Endothelial cell of umbilical vein (primary cell): ENCODE measurements around the gene GALNT17. TPM values are rescaled to one million over a fixed set of nuclear protein-coding genes. Genes with fewer than 3 reads are reported as not detected.

Source experiments
- BruUV-seq: library from RNA; stranded (reverse); fragments of 400-500 nt; replicated peaks from 2 replicates; lab custom pipeline; 2021; lab: Mats Ljungman, UMichigan
- CTCF ChIA-PET: fragments of 300-600, 350-600 bp; sonication (Branson Sonifier 250); formaldehyde crosslinking; loops from one replicate; lab custom pipeline; 2021; ENCODE audit warnings: antibody characterized with exemption, inconsistent platforms; lab: Charles Lee
- POLR2A ChIA-PET: fragments of 300-600, 350-600 bp; sonication (Branson Sonifier 250); formaldehyde crosslinking; loops from one replicate; lab custom pipeline; 2021; ENCODE audit warnings: antibody characterized with exemption, inconsistent platforms; lab: Charles Lee
- DNase-seq: peaks from one replicate; pipeline ENCODE4 v3.0.0-alpha.2; 2011; ENCODE audit warnings: low read depth, low spot score
- FAIRE-seq: peaks from 2 replicates; lab custom pipeline; 2011; peaks lifted over from hg19 to GRCh38; lab: Jason Lieb, UNC
- H2AFZ ChIP-seq: 2 replicates; pipeline ENCODE4 v1.6.0; 2012; ENCODE audit warnings: low read depth, low read length, control low read depth, inconsistent platforms
- H3K27ac ChIP-seq: 2 replicates; pipeline ENCODE4 v1.5.1; 2011; ENCODE audit warnings: low read depth, mild to moderate bottlenecking, control low read depth, low read length, moderate library complexity; ENCODE audit not compliant: insufficient read depth
- H3K27me3 ChIP-seq, 2 experiments: 2 replicates each; pipeline versions ENCODE4 v1.6.0 to v1.6.1; 2011; ENCODE audit warnings: low read length in 2 of 2, mixed read lengths in 1 of 2; ENCODE audit not compliant: control insufficient read depth in 2 of 2, insufficient read depth in 2 of 2
- H3K36me3 ChIP-seq, 2 experiments: 2 replicates in 1 of 2; 3 replicates in 1 of 2; pipeline ENCODE4 v1.5.1; 2011; ENCODE audit warnings: low read length in 2 of 2, mild to moderate bottlenecking in 1 of 2, moderate library complexity in 1 of 2; ENCODE audit not compliant: control insufficient read depth in 2 of 2, insufficient read depth in 2 of 2; ENCODE audit errors: extremely low read depth in 1 of 2
- H3K4me1 ChIP-seq: 3 replicates; pipeline ENCODE4 v1.5.1; 2011; ENCODE audit warnings: mild to moderate bottlenecking, low read length; ENCODE audit not compliant: control insufficient read depth, insufficient read depth; ENCODE audit errors: extremely low read depth
- H3K4me2 ChIP-seq: 2 replicates; pipeline ENCODE4 v1.6.1; 2011; ENCODE audit warnings: low read length, control low read depth, mixed read lengths; ENCODE audit not compliant: insufficient read depth
- H3K4me3 ChIP-seq, 3 experiments: fragments of 200-600 bp in 1 of 3; sonication (generic), shearing (Covaris generic) in 1 of 3; replicated peaks in 1 of 3; 2 replicates each; pipeline ENCODE4 v1.5.1; 2011 to 2016; ENCODE audit warnings: control low read depth in 3 of 3, low read length in 3 of 3, mild to moderate bottlenecking in 2 of 3, inconsistent platforms in 1 of 3, low read depth in 1 of 3, moderate library complexity in 1 of 3; ENCODE audit not compliant: insufficient read depth in 1 of 3
- H3K79me2 ChIP-seq: 2 replicates; pipeline ENCODE4 v1.6.0; 2012; ENCODE audit warnings: low read length, inconsistent platforms; ENCODE audit not compliant: control insufficient read depth, insufficient read depth
- H3K9ac ChIP-seq: replicated peaks from 2 replicates; pipeline ENCODE3; 2011; ENCODE audit warnings: low read length, control low read depth; ENCODE audit not compliant: insufficient read depth; ENCODE audit errors: extremely low read depth
- H3K9me1 ChIP-seq: replicated peaks from 3 replicates; pipeline ENCODE4 v1.6.0; 2011; ENCODE audit warnings: mild to moderate bottlenecking, low read length; ENCODE audit not compliant: control insufficient read depth, insufficient read depth; ENCODE audit errors: extremely low read depth
- H3K9me3 ChIP-seq: replicated peaks from 2 replicates; pipeline ENCODE4 v1.5.1; 2012; ENCODE audit warnings: low read length, inconsistent platforms; ENCODE audit not compliant: control insufficient read depth, insufficient read depth
- H4K20me1 ChIP-seq: replicated peaks from 2 replicates; pipeline ENCODE3; 2011; ENCODE audit warnings: mild to moderate bottlenecking, low read length; ENCODE audit not compliant: control insufficient read depth, insufficient read depth; ENCODE audit errors: extremely low read depth
- EZH2 ChIP-seq: IDR thresholded peaks from 2 replicates; pipeline ENCODE4 v1.6.1; 2012; ENCODE audit warnings: borderline replicate concordance, low read depth, mild to moderate bottlenecking, moderate library complexity, low read length, inconsistent platforms; ENCODE audit not compliant: severe bottlenecking
- FOS ChIP-seq: IDR thresholded peaks from 2 replicates; pipeline ENCODE4 v1.6.1; 2011; ENCODE audit warnings: mild to moderate bottlenecking, low read length, moderate library complexity, borderline replicate concordance; ENCODE audit not compliant: insufficient read depth
- GATA2 ChIP-seq: IDR thresholded peaks from 2 replicates; pipeline ENCODE4 v1.7.0; 2011; ENCODE audit warnings: low read depth, mild to moderate bottlenecking, moderate library complexity, mixed read lengths, low read length; ENCODE audit not compliant: insufficient read length, insufficient read depth
- JUN ChIP-seq: IDR thresholded peaks from 2 replicates; pipeline ENCODE4 v1.6.1; 2011; ENCODE audit warnings: borderline replicate concordance, low read depth; ENCODE audit not compliant: insufficient read length, insufficient read depth
- MYC ChIP-seq: IDR thresholded peaks from one replicate; pipeline ENCODE4 v1.6.1; 2011; ENCODE audit warnings: mild to moderate bottlenecking, low read depth, low read length
- POLR2A ChIP-seq: IDR thresholded peaks from 2 replicates; pipeline ENCODE4 v1.6.1; 2012; ENCODE audit warnings: low read depth, mild to moderate bottlenecking, control low read depth, low read length
- POLR2AphosphoS5 ChIP-seq: IDR thresholded peaks from 2 replicates; pipeline ENCODE4 v1.6.1; 2012; ENCODE audit warnings: low read depth, mild to moderate bottlenecking, control low read depth, low read length, moderate library complexity; ENCODE audit not compliant: insufficient read depth
- dilution Hi-C: fragments of 300-500 bp; cut with MboI; formaldehyde crosslinking; loops from one replicate; pipeline ENCODE4 v1.15.0; 2019; ENCODE audit warnings: low sequenced_read_pairs; ENCODE audit not compliant: extremely low pct_ligation_motif_present
- intact Hi-C: fragments of 100-400 bp; cut with micrococcal nuclease; formaldehyde crosslinking; loops from one replicate; pipeline ENCODE4 v1.10.0; 2022
- polyA plus RNA-seq, 4 experiments: library from polyadenylated mRNA; depleted of rRNA in 3 of 4; stranded (reverse) in 3 of 4; unstranded in 1 of 4; fragments of >200 nt; gene quantifications; 2 replicates each; pipeline versions ENCODE4 v1.2.1 to v1.2.3, GENCODE V29; 2011 to 2012; ENCODE audit warnings: missing spikeins in 1 of 4
- total RNA-seq: library from RNA; stranded (reverse); gene quantifications from 2 replicates; pipeline ENCODE4 v1.2.3, GENCODE V29; 2021
- TF ChIP-seq, protein P1 (sequence below): IDR thresholded peaks from 2 replicates; pipeline ENCODE4 v1.6.1; 2011; ENCODE audit not compliant: insufficient read depth, insufficient read length
- TF ChIP-seq, protein P2 (sequence below), 2 donors: IDR thresholded peaks; 1 replicate in 1 of 2; 2 replicates in 1 of 2; pipeline ENCODE4 v1.5.1; 2011; ENCODE audit warnings: low read length in 2 of 2, mild to moderate bottlenecking in 2 of 2, moderate library complexity in 2 of 2, control low read depth in 1 of 2, inconsistent platforms in 1 of 2, low read depth in 1 of 2; ENCODE audit not compliant: insufficient read depth in 1 of 2; ENCODE audit errors: extremely low read depth in 1 of 2

The GALNT17 gene
- total and polyA plus RNA-seq, 2 donors (not counting 3 experiments of a cell fraction or from before 2014, with no cell fraction given) = not detected

DNA sequence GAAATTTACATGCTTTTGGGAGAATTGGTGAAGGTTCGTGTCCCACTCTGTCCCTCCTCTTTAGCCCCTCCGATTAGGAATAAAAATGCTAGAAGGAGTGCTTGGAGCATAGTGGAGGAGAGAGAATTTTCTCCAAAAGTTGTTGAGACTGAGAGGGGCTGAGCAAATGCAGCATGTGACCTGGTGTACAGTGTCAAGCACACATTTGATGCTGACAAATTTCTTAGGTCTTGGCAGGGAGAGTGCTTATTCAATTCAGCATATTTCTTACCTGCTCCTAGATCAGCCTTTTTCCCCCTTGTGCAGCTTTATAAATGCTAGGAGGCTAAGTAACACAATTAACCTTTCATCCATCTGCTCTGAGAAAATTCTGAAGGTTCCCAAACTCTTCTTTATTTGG, 189.0 kb downstream of the GALNT17 start:
- no TSS peak for BruUV-seq
- Histone ChIP-seq H3K27ac (no peak overlapping the region), H3K79me2 (no peaks in the 10 kb centered on the region), H3K36me3 (no peaks in the 10 kb centered on the region), H3K4me2 (no peak overlapping the region), H4K20me1 (no peaks in the 10 kb centered on the region), H2AFZ (no peak overlapping the region), H3K27me3 (no peaks in the 10 kb centered on the region), H3K4me3 (no peak overlapping the region), H3K9me3 (peaks cover 6% of the 10 kb centered on the region), H3K4me1 (no peaks in the 10 kb centered on the region), H3K9me1 (no peaks in the 10 kb centered on the region), H3K9ac (no peak overlapping the region)
- dilution Hi-C loops (no loop called here), intact Hi-C loops (no loop called here)
- TF ChIP-seq, protein P1, sequence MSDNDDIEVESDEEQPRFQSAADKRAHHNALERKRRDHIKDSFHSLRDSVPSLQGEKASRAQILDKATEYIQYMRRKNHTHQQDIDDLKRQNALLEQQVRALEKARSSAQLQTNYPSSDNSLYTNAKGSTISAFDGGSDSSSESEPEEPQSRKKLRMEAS = no peak
- TF ChIP-seq MYC (no peak), GATA2 (no peak), EZH2 (no peak)
- TF ChIP-seq, protein P2, sequence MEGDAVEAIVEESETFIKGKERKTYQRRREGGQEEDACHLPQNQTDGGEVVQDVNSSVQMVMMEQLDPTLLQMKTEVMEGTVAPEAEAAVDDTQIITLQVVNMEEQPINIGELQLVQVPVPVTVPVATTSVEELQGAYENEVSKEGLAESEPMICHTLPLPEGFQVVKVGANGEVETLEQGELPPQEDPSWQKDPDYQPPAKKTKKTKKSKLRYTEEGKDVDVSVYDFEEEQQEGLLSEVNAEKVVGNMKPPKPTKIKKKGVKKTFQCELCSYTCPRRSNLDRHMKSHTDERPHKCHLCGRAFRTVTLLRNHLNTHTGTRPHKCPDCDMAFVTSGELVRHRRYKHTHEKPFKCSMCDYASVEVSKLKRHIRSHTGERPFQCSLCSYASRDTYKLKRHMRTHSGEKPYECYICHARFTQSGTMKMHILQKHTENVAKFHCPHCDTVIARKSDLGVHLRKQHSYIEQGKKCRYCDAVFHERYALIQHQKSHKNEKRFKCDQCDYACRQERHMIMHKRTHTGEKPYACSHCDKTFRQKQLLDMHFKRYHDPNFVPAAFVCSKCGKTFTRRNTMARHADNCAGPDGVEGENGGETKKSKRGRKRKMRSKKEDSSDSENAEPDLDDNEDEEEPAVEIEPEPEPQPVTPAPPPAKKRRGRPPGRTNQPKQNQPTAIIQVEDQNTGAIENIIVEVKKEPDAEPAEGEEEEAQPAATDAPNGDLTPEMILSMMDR (IDR thresholded peaks at IDR 0.05; ENCODE audit: extremely low read depth in 1 of 2, insufficient read depth in 1 of 2, low read depth in 1 of 2, low read length in 2 of 2) = no peak
- DNase-seq (no peak), FAIRE-seq (no peak)
- CTCF ChIA-PET = no interaction called here
- POLR2A ChIA-PET = no interaction called here

DNA sequence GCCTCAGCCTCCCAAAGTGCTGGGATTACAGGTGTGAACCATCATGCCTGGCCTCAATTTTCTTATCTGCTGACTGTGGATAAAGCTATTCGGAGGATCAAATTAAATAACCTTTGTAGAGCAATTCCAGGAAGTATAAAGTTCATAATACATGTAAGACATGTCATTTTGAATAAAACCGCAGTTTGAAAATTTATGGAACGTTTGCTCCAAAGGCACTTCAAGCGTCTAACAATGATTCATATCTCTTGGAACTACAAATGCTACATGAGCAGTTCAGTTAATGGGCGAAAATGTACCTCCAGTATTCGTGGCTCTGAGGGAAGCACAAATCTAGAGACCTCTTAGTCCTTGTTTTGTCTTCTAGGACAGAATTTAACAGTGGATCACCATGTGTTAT, 190.3 kb downstream of the GALNT17 start:
- Histone ChIP-seq H3K9me3 (peaks cover 6% of the 10 kb centered on the region), H3K4me3 (no peak overlapping the region), H3K9ac (no peak overlapping the region), H3K4me2 (no peak overlapping the region), H3K9me1 (no peaks in the 10 kb centered on the region), H3K27me3 (no peaks in the 10 kb centered on the region), H3K4me1 (no peaks in the 10 kb centered on the region), H3K36me3 (no peaks in the 10 kb centered on the region), H3K79me2 (no peaks in the 10 kb centered on the region), H4K20me1 (no peaks in the 10 kb centered on the region), H2AFZ (no peak overlapping the region), H3K27ac (no peak overlapping the region)
- no peak for FAIRE-seq
- intact Hi-C loops (no loop called here), dilution Hi-C loops (no loop called here)
- ChIA-PET CTCF (no interaction called here), POLR2A (no interaction called here)
- TF ChIP-seq POLR2A (no peak), POLR2AphosphoS5 (no peak), GATA2 (no peak), EZH2 (no peak), MYC (no peak), JUN (no peak), FOS (no peak)
- TF ChIP-seq, protein P1 = no peak
- TF ChIP-seq, protein P2 (IDR thresholded peaks at IDR 0.05; ENCODE audit: extremely low read depth in 1 of 2, insufficient read depth in 1 of 2, low read depth in 1 of 2, low read length in 2 of 2) = no peak
- BruUV-seq = no TSS peak
- DNase-seq = no peak
